ENCODE results near the gene PTPRK.

Gene PTPRK

GRCh38 chr6:128138694-128139093 is 381.7 kb downstream of the PTPRK start:
- DNase-seq (ENCODE audit: low read depth in 2 of 2) = no peak

DNA sequence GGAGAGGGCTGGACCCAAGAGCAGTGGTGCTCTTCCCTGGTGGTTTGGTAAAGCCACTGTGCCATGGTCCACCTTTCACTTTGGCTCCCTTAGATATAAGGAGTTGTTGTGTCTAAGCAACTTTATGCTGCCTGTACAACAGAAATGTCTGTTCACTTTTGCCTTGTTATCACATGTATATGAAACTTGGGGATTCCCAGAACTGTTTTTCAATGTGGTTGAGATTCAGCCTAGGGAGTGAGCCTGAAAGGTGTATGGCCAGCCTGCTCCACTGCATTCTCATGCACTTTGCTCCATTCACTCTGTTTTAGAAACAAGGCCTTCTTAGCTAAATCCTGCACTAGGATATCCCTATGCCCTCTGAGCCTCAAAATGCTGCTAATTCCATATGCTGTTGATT is 385.1 kb downstream of the PTPRK start:
- DNase-seq (ENCODE audit: low read depth in 2 of 2) = no peak

DNA sequence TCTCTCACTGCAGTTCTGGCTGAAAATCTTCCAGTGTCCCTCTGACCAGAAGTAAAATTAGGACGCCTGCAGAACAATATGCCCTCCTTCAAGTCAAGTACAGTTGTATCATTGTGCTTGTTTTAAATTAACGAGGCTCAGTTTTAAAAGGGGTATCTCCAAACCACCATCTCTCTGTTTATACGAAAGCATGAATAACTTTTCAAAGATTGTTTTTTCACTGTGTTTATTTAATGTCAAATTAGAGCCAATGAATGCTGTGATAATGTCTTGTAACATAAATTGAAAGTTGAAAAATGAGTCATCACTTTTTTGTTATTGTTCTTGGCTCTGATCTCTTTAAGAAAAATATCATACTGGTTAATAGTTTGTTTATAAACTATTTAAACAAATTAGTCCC is 388.8 kb downstream of the PTPRK start:
- no peak for DNase-seq (ENCODE audit: low read depth in 2 of 2)

DNA sequence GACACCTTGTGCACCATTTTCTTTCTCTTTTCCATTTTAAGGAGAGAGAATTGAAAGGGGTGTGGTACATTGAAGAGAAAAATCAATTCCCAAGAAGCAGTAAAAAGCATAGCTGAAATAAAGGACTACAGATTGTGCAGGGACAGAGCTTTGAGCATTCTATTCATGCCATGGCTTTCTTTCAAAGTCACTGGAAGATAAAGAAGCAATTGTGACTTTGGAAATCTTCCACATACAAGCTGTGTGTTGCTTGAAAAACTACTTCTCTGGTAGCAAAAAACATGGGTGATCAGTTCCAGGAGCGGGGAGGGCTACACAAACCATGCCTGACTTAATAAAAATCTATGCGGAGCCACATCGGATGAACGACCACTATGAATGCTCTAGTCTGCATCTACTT is 389.4 kb downstream of the PTPRK start:
- no peak for DNase-seq (ENCODE audit: low read depth in 2 of 2)

GRCh38 chr6:128129679-128130078 is 390.7 kb downstream of the PTPRK start:
- DNase-seq (ENCODE audit: low read depth in 2 of 2) = no peak

DNA sequence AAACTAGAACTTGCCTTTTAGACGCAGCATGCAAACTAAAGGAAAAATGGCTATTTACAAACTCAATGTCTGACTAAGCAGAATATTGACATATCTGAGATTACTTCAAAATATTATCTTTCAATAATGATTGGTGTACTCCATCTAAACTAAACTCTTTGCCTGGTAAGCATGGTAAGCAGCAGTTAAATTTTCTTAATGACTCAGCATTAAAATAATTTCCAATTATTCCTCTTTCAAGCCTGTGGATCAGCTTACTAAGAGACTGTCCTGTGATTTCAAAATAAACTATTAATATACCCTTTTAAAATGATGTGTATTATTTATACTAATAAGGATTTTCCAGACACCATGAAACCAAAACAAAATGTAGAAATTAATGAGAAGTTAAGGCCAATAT is 392.7 kb downstream of the PTPRK start:
- DNase-seq (ENCODE audit: low read depth in 2 of 2) = no peak

GRCh38 chr6:128124713-128125112 is 395.7 kb downstream of the PTPRK start:
- DNase-seq (ENCODE audit: low read depth in 2 of 2) = no peak

GRCh38 chr6:128121610-128122009 is 398.8 kb downstream of the PTPRK start:
- no peak for DNase-seq (ENCODE audit: low read depth in 2 of 2)

DNA sequence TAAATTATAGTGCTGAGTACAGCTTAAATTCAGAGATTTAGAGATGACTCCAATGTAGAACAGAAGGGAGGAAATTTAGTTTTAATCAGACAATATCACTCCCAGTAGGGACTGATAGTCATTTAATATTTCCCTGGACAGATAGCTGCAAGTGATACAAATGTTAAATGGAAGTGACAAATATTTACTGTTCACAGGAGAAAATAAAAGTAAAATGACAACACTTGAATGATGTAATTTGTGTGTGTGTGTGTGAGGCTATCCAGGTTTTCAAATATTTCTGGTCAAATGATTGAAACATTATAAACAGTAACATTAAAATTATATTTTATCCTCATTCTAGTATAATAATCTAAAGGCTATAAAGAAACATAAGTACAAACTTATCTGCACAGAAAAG is 399.2 kb downstream of the PTPRK start:
- no peak for DNase-seq (ENCODE audit: low read depth in 2 of 2)

DNA sequence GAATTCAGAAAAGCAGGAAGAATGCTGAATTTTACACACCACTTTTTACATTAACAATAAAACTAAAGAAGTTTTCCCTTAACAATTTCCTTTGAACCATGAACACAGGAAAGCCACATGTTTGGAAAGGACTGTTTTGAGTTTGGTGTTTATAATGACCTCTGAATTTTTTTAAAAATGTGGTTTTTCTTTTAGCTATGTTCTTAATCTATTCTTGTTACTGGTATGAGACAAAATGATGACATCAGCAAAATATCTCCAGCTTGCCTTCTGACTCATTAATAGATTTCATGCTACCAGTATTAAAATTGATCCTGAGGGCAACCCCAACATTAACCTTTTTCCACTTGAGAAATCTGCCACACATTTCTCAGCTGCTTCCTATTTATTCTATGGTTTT is 402.0 kb downstream of the PTPRK start:
- DNase-seq (ENCODE audit: low read depth in 2 of 2) = no peak

GRCh38 chr6:128117916-128118315 is 402.5 kb downstream of the PTPRK start:
- no peak for DNase-seq (ENCODE audit: low read depth in 2 of 2)

- no peak for DNase-seq (ENCODE audit: low read depth in 2 of 2)
Measured at GRCh38 chr6:128114164-128114563, 406.2 kb downstream of the PTPRK start.

DNA sequence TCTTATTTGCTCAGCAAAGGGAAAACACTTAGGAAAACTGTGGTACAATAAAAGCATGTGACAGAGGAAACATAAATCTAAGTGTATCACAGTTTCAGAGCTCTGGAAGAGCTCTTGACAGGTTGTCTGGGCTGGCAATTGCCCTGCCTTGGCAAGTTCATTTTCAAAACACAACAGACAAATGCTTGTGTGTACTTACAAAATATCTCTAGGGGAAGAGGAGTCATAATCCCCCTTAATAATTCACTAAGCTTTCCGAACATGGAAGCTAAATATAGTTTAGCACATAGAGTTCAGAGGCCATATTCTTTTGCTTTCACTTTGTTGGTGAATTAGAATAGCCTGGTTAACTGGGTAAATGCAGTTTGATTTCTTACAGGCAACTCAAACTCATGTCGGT is 407.9 kb downstream of the PTPRK start:
- DNase-seq (ENCODE audit: low read depth in 2 of 2) = no peak

GRCh38 chr6:128111096-128111495 is 409.3 kb downstream of the PTPRK start:
- DNase-seq (ENCODE audit: low read depth in 2 of 2) = no peak

DNA sequence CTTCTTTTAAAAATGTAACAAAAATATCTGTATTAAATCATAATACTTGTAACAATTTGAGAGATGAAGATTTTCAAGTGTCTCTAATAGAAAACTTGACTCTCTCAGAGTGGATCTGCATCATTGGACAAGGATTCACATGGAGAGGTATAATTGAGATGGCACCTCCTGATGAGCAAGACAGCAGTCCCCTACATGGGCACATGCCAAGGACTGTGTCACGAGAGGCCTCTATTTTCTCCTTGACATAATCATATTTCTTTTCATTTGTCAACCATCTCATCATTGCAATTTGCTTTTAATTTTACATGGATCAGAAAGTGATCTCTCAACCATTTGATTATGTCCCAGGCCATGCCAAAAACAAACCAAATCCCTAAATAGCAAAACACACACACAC is 412.7 kb downstream of the PTPRK start:
- no peak for DNase-seq (ENCODE audit: low read depth in 2 of 2)

DNA sequence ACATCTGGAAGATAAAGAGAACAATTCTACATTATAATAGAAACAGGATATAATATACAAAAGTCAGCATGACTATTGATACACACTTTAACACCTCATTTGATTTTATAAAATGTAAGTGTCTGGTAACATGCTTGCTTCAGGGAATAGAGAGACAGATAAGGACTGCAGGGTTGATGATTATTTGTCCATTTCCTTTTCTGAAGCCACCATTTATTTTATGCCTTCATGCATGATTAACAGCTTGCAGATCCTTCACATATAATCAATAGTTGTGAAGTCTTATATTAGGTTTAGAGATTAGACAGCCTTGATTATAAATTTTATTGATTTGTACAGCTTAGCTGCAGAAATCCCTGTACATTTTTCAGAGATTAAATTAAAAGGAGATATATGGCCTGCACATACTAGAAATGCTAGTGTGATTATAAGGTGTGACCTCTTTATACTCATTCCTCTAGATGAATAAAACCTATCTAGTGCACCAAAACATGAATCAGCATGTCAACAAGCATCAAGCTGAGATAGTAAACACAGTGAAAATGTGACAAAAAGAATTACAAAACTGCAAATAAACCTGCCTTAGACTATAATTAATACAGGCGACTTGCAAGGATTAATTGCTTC is 420.7 kb downstream of the PTPRK start:
- DNase-seq (ENCODE audit: low read depth in 2 of 2) = no peak

DNA sequence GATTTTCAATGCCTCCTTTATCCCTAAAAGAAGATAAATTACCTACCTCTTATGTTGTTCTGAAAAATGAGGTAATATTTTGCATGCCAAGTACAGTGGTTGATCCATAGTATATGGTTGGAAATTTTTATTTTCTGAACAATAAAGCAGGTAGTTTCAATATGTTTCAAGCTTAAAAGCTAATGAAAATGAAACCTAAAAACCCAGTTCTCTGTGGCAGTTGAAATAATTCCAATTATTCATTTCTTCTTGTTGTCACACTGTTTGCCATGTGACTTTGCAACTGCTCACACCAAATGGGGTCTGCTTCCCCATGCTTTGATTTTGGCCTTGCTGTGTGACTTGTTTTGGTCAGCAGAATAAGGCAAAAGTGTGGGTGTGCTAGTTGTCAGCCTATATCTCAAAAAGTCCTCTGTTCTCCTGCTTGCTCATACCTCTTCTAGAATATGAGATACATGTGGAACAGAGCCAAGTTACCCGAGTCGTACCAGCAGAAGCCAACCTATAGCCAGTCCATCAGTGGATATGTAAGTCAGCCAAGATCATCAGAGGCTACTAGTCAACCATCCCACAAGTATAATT is 422.3 kb downstream of the PTPRK start:
- no peak for DNase-seq (ENCODE audit: low read depth in 2 of 2)

DNA sequence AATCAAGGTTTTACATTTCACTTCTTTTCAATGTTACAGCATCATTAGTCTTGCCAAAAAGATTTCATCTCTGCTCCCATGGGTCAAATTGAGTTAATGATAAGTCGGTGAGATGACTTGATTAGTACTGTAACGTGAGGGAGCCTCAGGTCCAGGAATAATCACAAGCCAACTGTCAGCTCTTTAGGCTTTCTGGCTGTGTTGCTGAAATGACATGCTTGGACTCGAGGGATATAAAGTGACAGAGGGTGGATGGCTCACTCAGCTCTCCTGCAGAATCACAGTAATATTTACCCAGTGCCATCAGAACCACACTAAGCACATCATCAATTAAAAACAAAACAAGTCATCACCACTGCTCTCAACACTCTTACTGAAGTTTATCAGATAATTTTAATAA is 423.4 kb downstream of the PTPRK start:
- DNase-seq (ENCODE audit: low read depth in 2 of 2) = no peak

DNA sequence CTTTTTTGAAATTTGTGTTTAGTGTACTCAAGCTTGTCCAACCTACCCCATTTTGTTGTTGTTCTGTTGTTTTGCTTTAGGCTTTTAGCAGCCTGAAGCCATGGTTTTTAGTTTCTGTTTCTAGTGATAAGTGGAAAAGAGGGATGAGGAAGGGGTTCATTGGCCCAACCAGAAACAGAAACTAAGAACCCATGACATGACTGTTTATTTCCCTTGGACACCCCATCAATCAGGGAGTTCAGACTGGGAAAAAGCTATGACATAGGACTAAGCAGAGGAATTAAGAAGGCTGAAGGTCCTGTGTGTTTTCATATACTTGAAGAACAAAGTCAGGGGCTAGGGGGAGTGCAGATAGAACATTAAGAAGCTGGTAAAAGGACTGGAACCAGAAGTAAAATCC is 425.0 kb downstream of the PTPRK start:
- DNase-seq (ENCODE audit: low read depth in 2 of 2) = no peak

- no peak for DNase-seq (ENCODE audit: low read depth in 2 of 2)
Measured at GRCh38 chr6:128079021-128079420, 441.4 kb downstream of the PTPRK start.

- no peak for DNase-seq (ENCODE audit: low read depth in 2 of 2)
Measured at GRCh38 chr6:128078276-128078675, 442.1 kb downstream of the PTPRK start.

- DNase-seq (ENCODE audit: low read depth in 2 of 2) = no peak
Measured at GRCh38 chr6:128076843-128077242, 443.6 kb downstream of the PTPRK start.

- DNase-seq (ENCODE audit: low read depth in 2 of 2) = no peak
Measured at GRCh38 chr6:128074567-128074966, 445.8 kb downstream of the PTPRK start.

- no peak for DNase-seq (ENCODE audit: low read depth in 2 of 2)
Measured at GRCh38 chr6:128073389-128073788, 447.0 kb downstream of the PTPRK start.
